ENCODE data around the gene PCDHGC5.

DNA sequence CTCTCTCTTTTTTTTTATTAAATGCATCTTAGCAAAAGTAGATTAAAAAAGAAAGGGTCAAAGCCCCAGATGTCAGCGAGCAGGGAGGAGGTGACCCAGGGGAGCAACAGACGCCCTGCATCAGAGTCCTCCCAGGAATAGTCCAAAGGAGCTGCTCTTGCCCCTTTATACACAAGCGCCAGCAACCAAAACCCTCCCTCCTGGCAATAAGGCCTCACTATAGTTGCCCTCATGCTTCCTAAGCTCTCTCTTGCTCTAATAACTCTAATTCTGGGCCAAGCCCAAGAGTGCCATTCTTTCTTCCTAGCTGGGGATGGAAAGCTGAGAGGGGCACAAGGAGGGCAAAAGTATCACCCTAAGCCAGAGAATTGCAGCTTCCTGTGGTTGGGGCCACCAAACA lies 26.3 kb downstream of the PCDHGC5 start:
- TF ChIP-seq, protein P1, sequence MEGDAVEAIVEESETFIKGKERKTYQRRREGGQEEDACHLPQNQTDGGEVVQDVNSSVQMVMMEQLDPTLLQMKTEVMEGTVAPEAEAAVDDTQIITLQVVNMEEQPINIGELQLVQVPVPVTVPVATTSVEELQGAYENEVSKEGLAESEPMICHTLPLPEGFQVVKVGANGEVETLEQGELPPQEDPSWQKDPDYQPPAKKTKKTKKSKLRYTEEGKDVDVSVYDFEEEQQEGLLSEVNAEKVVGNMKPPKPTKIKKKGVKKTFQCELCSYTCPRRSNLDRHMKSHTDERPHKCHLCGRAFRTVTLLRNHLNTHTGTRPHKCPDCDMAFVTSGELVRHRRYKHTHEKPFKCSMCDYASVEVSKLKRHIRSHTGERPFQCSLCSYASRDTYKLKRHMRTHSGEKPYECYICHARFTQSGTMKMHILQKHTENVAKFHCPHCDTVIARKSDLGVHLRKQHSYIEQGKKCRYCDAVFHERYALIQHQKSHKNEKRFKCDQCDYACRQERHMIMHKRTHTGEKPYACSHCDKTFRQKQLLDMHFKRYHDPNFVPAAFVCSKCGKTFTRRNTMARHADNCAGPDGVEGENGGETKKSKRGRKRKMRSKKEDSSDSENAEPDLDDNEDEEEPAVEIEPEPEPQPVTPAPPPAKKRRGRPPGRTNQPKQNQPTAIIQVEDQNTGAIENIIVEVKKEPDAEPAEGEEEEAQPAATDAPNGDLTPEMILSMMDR (IDR thresholded peaks at IDR 0.05), result no peak
- no peak for TF ChIP-seq POLR2A (IDR thresholded peaks at IDR 0.05)
